ENCODE data around the gene SGO2. TPM values are rescaled to one million over a fixed set of nuclear protein-coding genes. Genes with fewer than 3 reads are reported as not detected.

Gene SGO2
- total RNA-seq, 1 donor from 2014 or later, result 2.8 TPM

- Histone ChIP-seq H3K4me1 (no peaks in the 10 kb centered on the region), H3K9me3 (no peaks in the 10 kb centered on the region), H3K36me3 (no peaks in the 10 kb centered on the region), H3K27me3 (ENCODE audit: low read depth) (no peaks in the 10 kb centered on the region), H3K27ac (no peak overlapping the region), H3K4me3 (no peak overlapping the region)
- TF ChIP-seq CTCF (IDR thresholded peaks at IDR 0.05), result no peak
- no peak for DNase-seq
- intact Hi-C loops (cut with DNase I), result no loop called here
- ATAC-seq, result no peak
These were observed 96.1 kb downstream of the SGO2 start for GRCh38 chr2:200622106-200622505.

GRCh38 chr2:200624026-200624425 is 98.0 kb downstream of the SGO2 start:
- Histone ChIP-seq H3K27ac (no peak overlapping the region), H3K27me3 (ENCODE audit: low read depth) (no peaks in the 10 kb centered on the region), H3K4me3 (no peak overlapping the region), H3K4me1 (no peaks in the 10 kb centered on the region), H3K36me3 (no peaks in the 10 kb centered on the region), H3K9me3 (no peaks in the 10 kb centered on the region)
- ATAC-seq, result no peak
- no peak for TF ChIP-seq CTCF (IDR thresholded peaks at IDR 0.05)
- no peak for DNase-seq
- intact Hi-C loops (cut with DNase I), result no loop called here

GRCh38 chr2:200624658-200625057 is 98.7 kb downstream of the SGO2 start:
- no peak overlapping the region for H3K4me3 ChIP-seq
- H3K9me3 ChIP-seq, result no peaks in the 10 kb centered on the region
- H3K27ac ChIP-seq, result no peak overlapping the region
- intact Hi-C loops (cut with DNase I), result no loop called here
- ATAC-seq, result no peak
- no peaks in the 10 kb centered on the region for H3K4me1 ChIP-seq
- DNase-seq, result no peak
- no peaks in the 10 kb centered on the region for H3K27me3 ChIP-seq (ENCODE audit: low read depth)
- no peaks in the 10 kb centered on the region for H3K36me3 ChIP-seq
- TF ChIP-seq CTCF (IDR thresholded peaks at IDR 0.05), result no peak

GRCh38 chr2:200625282-200625681 is 99.3 kb downstream of the SGO2 start:
- no peak overlapping the region for H3K4me3 ChIP-seq
- H3K36me3 ChIP-seq, result no peaks in the 10 kb centered on the region
- DNase-seq (no peak), ATAC-seq (no peak)
- intact Hi-C loops (cut with DNase I), result no loop called here
- no peak for TF ChIP-seq CTCF (IDR thresholded peaks at IDR 0.05)
- no peak overlapping the region for H3K27ac ChIP-seq
- H3K4me1 ChIP-seq, result no peaks in the 10 kb centered on the region
- no peaks in the 10 kb centered on the region for H3K27me3 ChIP-seq (ENCODE audit: low read depth)
- H3K9me3 ChIP-seq, result no peaks in the 10 kb centered on the region

GRCh38 chr2:200625958-200626363 is 100.0 kb downstream of the SGO2 start:
- no peaks in the 10 kb centered on the region for H3K36me3 ChIP-seq
- H3K27ac ChIP-seq, result no peak overlapping the region
- no peaks in the 10 kb centered on the region for H3K4me1 ChIP-seq
- no peaks in the 10 kb centered on the region for H3K27me3 ChIP-seq (ENCODE audit: low read depth)
- intact Hi-C loops (cut with DNase I), result no loop called here
- no peak for TF ChIP-seq CTCF (IDR thresholded peaks at IDR 0.05)
- ATAC-seq (no peak), DNase-seq (no peak)
- H3K4me3 ChIP-seq, result no peak overlapping the region
- no peaks in the 10 kb centered on the region for H3K9me3 ChIP-seq
